Head of caudate nucleus (tissue), 42 donors: ENCODE data around the gene RAB23.
"Not testable (repeated sequence)": the region's sequence is repeated elsewhere in the genome, so short reads cannot be mapped to it uniquely, and the experiment has no call there.

ENCODE experiments used
- DNase-seq, 42 donors: peaks; one replicate each; pipeline versions ENCODE4 v3.0.0 to v3.0.0-alpha.2; 2020 to 2021; ENCODE audit warnings: mixed read lengths in 7 of 42
- intact Hi-C: fragments of 100-400 bp; cut with DNase I; formaldehyde crosslinking; loops from one replicate; pipeline ENCODE4 v1.15.0; 2022

The RAB23 gene

DNA sequence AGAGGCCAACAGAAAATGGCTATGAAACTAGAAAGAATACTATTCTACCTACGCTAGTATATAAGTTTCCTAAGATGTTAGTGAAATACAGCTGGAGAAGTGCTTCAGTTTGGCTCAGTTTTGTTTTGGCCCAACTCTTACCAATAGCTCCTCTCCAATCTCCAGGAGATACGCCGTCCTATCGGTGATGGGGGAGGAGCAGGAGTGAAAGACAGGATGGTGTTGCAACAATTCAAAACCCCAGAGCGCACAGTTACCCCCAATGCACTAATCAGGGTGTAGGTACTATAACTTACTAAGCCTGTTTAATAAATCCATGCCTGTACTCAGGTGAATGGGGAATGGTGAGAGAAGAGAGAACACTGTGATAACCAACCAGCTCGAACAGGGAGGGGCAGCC is 24.2 kb upstream of the RAB23 start:
- intact Hi-C loops = no loop called here
- no peak for DNase-seq

DNA sequence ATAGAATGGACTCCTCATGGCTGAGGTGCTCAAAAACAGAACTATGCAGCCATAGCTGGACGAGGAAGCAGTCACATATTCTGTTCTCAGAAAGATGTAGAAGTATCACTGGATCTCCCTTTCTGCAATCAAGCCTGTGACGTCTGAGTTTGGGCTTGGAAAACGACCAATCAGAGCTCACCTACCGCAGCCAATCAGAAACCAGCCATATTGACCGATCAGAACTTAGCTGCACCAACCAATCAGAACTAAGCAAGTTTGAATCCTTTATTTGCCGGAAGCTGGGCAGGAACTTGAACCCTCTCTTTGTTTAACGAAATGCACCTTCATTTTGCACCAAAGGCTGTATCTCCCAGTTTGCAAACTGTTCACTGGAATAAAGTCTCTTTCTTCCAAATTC is 21.8 kb upstream of the RAB23 start:
- intact Hi-C loops = no loop called here
- DNase-seq = no peak

DNA sequence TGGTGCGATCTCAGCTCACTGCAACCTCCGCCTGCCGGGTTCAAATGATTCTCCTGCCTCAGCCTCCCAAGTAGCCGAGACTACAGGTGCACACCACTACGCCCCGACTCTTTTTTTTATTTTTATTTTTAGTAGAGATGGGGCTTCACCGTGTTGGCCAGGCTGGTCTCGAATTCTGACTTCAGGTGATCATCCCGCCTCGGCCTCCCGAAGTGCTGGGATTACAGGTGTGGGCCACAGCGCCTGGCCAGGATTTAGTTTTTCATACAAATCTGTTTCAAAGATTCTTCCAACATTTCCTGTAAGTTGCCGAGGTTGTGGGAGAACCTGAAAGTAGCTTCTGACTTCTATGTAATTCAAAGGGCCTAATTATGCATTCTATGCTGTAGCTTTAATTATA is 21.4 kb upstream of the RAB23 start:
- intact Hi-C loops = not testable (repeated sequence)

DNA sequence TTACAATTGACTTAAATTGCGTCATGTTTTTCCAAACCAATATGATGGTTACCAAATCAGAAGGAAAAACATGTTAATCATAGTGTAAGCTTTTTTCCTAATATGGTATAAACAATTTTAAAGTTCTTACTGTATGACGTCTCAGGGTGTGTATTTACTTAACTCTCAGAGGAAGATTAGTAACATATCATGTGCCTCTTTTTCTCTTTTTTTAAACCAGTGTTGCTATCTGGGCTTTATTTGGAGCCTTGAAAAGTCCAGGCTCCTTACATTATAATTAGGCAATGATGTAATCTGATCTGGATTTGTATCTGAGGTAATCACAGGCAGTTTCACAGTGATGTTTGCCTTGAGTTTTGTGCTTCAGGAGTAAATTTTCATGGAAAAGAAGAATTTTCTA is 20.4 kb upstream of the RAB23 start:
- DNase-seq = no peak
- intact Hi-C loops = no loop called here

More for the DNA sequence above, 21.4 kb upstream of the RAB23 start:
- DNase-seq = not testable (repeated sequence)

DNA sequence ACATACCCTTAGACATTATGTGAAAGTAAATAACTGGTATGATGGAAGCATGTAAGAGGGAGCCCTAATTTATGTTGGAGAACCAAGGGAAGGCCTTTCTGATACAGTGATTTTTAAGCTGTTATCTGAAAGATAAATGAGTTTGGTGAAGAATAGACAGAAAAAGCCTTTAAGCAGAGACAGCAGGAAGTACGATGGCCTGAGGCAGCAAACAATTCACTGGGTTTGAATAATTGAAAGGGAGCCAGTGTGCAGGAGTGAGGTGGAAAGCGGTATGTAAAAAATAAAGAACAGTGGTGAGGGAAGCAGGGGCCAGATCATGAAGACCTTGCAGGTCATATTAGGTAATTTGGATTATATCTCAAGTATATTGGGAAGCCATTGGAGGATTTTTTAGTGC is 4.1 kb upstream of the RAB23 start:
- DNase-seq = no peak
- intact Hi-C loops = loop anchor here (10.0 kb wide), 1 partner anchor 89 kb away; the partner anchor contains the start of gene PRIM2

DNA sequence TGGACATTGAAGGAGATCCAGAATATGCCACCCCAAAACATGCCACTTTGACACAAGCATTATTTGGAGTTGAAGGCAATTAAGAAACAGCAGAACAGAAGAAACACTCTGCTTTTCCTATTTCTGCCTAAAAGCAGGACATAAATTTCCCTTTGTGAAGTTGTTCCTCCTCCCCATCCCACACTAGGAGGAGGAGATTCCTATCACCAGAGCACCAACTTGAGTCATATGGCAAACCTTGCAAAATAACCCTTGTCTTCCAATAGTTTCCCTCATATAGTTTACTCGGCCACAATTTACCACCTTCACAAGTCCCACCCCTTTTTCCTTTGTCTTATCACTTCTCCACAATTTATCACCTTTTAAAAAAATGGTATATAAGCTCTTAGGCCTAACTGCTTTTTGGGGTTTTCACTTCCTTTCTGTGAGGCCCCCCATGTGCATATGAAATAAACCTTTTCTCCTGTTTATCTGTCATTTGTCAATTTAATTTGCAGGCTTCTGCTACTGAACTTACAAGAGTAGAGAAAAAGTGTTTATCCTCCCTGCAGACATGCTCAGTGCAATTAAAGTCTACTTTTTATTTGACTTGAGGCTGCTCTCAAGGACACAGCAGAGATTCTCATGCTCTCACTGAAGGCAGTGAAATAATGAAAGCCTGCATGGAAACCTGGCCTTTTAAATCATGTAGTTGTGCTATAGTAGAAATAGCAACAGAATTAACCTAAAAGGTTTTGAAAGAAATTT is 2.8 kb upstream of the RAB23 start:
- intact Hi-C loops = loop anchor here (5.0 to 10.0 kb wide), 2 partner anchors 53 to 90 kb away; partner anchors contain the start of genes BAG2 and PRIM2
- no peak for DNase-seq

DNA sequence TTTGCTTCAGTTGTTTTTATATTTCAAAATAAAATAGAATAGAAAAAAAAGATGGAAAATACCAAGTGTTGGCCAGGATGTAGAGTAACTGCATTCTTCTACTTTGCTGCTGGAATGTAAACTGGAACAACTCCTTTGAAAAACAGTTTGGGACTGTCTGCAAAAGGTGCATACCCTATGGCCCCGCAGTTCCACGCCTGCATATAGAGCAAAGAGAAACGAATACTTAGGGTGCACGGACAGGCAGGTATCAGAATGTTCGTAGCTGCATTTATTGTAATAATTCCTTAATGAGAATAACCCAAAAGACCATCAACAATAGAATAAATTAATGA is 603 bp upstream of the RAB23 start:
- intact Hi-C loops = loop anchor here (5.0 to 10.0 kb wide), 2 partner anchors 50 to 92 kb away; partner anchors contain the start of genes BAG2 and PRIM2
- peak in 6 of 42 donors; percentile 7 to 24 (median 11) for DNase-seq

DNA sequence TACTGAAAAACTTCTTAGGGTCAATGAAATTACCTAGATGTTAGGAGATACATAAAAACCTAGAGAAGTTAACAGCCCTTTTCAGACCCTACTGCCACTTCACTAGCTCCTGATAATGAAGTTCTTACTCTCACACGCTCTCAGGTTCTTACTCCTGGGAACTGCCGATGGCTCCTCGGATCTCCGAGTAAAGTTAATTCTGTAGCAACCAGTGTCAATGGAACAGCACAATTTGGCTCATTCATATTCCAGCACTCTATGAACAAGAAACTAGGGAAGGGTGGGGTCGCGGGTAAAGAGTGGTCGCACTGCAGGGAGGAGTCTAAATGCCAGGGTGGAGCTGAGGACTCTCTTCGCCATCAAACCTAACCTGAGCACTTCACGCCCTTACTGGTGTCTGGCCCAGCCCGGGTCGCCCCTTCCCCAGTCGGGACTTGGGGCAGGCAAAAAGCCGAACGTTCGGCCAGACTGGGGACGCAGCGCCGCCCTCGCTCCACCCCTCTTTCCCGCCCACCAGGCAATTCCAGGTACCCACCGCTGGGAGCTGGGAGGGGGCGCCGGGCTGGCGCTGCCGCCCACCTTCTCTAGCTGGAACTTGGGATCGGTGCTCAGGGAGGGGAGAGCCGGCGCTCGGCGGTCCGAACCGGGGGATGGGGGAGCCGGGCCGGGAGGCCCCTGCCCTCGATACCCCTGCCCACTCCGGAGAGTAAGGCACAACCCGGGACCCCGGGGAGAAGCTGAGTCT is 744 bp downstream of the RAB23 start:
- intact Hi-C loops = loop anchor here (5.0 to 10.0 kb wide), 2 partner anchors 49 to 93 kb away; partner anchors contain the start of genes BAG2 and PRIM2
- peak in 41 of 42 donors; percentile 19 to 72 (median 50) for DNase-seq

DNA sequence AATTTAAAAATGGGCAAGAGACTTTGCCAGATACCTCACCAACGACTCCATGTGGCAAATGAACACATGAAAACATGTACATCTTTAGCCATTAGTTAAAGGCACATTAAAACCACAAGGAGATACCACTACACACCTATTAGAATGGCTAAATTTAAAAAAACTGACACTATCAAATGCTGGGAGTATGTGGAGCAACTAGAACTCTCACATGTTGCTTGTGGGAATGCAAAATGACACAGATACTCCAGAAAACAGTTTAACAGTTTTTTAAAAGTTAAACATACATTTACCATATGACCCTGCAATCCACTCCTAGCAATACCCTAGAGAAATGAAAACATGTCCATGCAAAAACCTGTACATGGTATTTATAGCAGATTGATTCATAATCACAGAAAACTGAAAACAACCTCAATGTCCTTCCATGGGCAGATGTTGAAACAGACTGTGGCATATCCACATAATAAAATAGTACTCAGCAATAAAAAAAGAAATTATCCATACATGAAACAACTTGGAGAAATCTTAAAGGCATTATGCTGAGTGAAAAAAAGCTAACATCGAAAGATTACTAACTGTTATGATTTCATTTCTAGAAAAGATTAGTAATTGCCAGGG is 1.9 kb downstream of the RAB23 start:
- intact Hi-C loops = loop anchor here (5.0 to 10.0 kb wide), 2 partner anchors 48 to 95 kb away; partner anchors contain the start of genes BAG2 and PRIM2
- no peak for DNase-seq

DNA sequence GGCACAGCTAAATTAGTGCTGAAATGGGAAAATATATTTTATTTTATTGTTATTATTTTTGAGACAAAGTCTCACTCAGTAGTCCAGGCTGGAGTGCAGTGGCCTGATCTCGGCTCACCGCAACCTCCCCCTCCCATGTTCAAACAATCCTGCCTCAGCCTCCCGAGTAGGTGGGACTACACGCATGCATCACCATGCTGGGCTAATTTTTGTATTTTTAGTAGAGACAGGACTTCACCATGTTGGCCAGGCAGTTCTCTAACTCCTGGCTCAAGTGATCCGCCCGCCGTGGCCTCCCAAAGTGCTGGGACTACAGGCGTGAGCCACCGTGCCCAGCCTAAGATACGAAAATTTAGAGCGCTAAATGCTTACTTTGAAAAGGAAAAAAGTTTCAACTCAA is 4.8 kb downstream of the RAB23 start:
- DNase-seq = no peak
- intact Hi-C loops = no loop called here

DNA sequence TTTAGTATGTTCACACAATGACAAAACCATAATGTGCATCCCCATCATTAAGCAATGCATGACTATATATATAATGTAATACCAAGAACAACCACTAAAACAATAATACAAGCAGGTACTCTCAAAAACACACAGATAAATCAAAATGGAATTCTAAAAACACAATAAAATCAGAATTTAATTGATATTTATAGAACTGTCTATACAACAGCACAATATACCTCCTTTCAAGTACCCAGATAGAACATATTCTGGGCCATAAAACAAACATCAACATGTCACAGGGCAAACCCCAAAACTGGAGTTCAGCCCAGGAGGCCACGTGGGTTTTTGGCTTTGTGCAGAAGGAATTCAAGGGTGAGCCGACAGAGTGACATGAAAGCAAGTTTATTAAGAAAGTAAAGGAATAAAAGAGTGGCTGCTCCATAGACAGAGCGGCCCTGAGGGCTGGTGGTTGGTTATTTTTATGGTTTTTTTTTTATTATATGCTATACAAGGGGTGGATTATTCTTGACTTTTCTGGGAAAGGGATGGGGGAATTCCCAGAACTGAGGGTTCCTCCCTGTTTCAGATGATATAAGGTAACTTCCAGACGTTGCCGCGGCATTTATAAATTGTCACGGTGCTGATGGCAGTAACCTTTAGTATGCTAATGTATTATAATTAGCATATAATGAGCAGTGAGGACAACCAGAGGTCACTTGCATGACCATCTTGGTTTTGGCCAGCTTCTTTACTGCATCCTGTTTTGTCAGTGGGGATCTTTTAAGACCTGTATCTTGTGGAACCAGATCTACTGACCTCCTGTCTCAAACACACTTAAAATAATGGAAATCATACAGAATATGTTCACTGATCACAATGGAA is 5.6 kb downstream of the RAB23 start:
- DNase-seq = peak in 20 of 42 donors; percentile 10 to 59 (median 28)
- intact Hi-C loops = no loop called here

DNA sequence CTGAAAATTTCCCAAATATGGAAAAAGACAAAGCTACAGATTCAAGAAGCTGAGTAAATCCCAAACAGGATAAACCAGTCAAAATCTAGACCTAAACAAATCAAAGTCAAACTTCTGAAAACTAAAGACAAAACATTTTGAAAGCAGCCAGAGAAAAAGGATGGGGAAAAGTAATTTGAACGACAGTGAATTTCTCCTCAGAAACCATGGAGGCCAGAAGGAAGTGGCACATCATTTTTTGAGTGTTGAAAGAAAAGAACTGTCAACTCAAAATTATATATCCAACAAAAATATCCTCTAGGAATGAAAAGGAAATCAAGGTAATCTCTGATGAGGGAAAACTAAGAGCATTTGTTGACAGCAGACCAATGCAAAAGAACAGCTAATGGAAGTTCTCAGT is 6.8 kb downstream of the RAB23 start:
- intact Hi-C loops = no loop called here
- no peak for DNase-seq

DNA sequence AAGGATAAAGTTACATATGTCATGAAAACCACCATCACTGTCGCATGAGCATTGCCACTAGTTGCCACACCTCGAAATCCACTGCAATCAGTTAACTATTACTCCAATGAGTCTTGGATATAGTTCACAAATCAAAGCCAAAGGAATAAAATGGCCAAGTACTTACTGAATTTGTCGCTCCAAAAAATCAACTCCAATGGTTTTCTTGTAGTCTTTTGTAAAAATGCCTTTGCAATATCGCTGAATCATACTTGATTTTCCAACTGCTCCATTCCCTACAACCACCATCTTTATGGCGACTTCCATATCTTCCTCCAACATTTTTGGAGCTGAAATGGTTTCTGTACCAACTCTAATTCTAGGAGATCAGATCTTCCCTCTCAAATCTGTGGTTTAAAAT is 12.0 kb downstream of the RAB23 start:
- intact Hi-C loops = no loop called here

DNA sequence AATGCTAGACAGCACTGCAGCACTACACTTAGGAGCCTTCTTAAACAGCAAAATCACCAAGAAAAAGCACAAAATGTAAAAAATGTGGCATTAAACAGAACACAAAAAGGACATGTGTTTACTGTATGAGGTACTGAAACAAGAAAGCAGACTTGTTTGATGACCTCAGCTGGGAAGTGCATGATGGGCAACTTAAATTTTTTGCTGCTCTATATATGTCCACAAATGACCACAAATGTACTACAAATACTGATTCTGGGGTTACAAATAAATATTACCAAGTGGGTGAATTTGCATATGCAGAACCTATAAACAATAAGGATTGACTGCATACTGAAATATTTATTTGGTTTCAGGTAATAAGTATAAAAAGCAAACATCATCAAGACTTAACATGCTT is 13.1 kb downstream of the RAB23 start:
- intact Hi-C loops = no loop called here
- no peak for DNase-seq

More for the DNA sequence above, 12.0 kb downstream of the RAB23 start:
- no peak for DNase-seq

DNA sequence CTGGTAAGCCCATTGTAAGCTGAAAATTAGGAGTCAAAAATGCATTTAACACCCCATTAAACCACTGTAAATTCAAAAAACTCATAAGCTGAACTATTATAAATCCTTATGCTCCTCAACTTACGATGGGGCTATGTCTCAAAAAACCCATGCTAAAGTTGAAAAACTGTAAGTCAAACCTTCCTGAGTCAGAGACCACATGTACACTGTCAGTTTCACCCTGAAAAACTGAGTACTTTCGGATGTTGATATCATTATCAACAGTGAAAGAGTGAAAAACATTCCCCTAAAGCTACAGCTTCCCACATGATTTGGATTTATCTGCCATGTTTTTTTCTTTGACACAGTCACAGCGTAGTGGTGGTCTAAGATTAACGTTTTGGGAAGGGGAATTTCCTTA is 14.2 kb downstream of the RAB23 start:
- DNase-seq = no peak
- intact Hi-C loops = no loop called here

DNA sequence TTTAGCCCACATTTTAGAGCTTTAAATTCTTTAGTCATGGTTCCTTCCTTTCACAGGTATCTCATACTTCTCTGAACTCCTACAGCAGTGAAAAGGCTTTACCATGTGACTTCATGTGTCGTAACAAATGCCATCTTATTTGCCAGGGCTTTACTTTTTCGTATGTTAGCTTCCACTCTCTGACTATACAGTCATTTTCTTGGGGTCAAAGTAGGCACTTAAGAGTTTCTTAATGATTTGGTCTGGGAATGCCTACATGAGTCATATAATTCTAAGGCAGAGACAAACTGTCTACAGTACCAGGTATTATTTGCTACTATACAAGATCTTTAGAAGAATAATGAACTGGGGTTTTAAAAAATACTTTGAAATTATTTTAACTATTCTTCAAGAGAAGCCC is 15.0 kb downstream of the RAB23 start:
- DNase-seq = no peak
- intact Hi-C loops = no loop called here

DNA sequence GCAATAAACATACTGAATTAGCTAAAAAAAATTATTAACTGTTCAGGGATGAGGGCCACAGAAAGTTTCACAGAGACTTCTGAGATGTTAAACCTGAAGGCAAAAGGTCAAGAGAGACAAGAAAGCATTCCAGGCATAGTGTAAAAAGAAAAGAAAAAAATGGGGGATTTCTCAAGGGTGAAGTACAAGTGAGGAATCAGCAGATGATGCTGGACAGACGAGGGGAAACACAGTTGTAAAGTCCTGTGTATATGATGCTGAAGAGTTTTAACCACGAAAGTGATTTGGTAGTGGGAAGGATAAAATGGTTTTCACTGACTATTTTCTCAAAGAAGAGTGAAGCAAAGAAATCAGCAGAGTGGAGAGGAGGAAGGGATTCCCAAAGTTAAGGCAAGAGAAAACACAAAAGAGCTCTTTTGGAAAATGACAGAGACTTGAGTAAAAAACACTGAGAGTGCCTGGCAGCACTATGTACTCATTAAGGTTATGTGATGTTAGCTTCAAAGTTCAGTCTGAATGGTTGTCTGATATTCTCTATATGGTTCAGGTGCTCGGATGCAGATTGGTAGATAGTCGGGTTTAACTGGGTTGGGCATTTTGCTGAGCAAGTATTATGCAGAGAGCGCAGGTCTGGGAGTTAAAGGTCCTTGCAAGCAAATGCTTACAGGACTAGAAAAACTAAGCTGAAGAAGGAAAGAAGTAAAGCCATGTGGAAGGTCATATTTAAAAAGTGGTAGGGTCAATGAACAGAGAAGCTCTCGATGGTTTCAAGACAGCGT is 16.4 kb downstream of the RAB23 start:
- no peak for DNase-seq
- intact Hi-C loops = no loop called here

DNA sequence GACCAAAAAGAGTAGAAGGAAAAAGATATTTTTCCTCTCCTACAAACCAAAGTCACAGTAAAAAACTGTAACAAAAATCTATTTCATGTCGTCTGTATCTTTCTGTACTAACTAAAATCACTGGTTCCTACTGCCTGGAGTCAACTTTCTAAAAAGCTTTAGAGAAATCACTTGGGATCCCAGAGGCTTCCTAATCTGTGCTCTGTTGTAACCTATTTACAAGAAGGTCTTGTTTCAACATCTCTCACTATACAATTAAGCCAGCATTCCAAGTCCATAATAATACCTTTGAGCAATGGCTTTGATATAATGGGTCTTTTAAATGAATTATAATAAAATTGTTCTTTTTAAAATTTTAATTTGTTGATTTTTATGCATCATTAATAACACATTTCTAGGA is 20.4 kb downstream of the RAB23 start:
- intact Hi-C loops = no loop called here
- no peak for DNase-seq
